Fibroblast of the conjunctiva (primary cell): ENCODE data around the gene MPP4.
"Not testable (repeated sequence)": the region's sequence is repeated elsewhere in the genome, so short reads cannot be mapped to it uniquely, and the experiment has no call there.

Source experiments
- DNase-seq: peaks from one replicate; pipeline ENCODE4 v3.0.0-alpha.2; 2010; ENCODE audit warnings: low read depth

Gene MPP4

GRCh38 chr2:201673546-201673945 is 24.9 kb downstream of the MPP4 start:
- DNase-seq, result no peak

GRCh38 chr2:201671205-201671604 is 27.2 kb downstream of the MPP4 start:
- DNase-seq, result not testable (repeated sequence)

GRCh38 chr2:201669865-201670264 is 28.6 kb downstream of the MPP4 start:
- DNase-seq, result no peak

GRCh38 chr2:201668402-201668910 is 30.0 kb downstream of the MPP4 start:
- DNase-seq, result no peak

- DNase-seq, result no peak
These were observed 34.1 kb downstream of the MPP4 start for GRCh38 chr2:201664334-201664733.

- DNase-seq, result no peak
These were observed 37.1 kb downstream of the MPP4 start for GRCh38 chr2:201661366-201661765.

- no peak for DNase-seq
These were observed 38.0 kb downstream of the MPP4 start for GRCh38 chr2:201660293-201660895.

GRCh38 chr2:201656740-201657139 is 41.7 kb downstream of the MPP4 start:
- no peak for DNase-seq

- no peak for DNase-seq
These were observed 42.3 kb downstream of the MPP4 start for GRCh38 chr2:201656102-201656501.

GRCh38 chr2:201654616-201655384 is 43.6 kb downstream of the MPP4 start:
- no peak for DNase-seq

GRCh38 chr2:201653221-201653620 is 45.2 kb downstream of the MPP4 start:
- DNase-seq, result no peak

GRCh38 chr2:201649442-201649841 is 49.0 kb downstream of the MPP4 start:
- DNase-seq, result no peak

GRCh38 chr2:201647431-201647830 is 51.0 kb downstream of the MPP4 start:
- DNase-seq, result no peak

- DNase-seq, result no peak
These were observed 54.4 kb downstream of the MPP4 start for GRCh38 chr2:201644001-201644400.

GRCh38 chr2:201643216-201643890 is 55.1 kb downstream of the MPP4 start, which contains the start of gene TMEM237:
TSS of gene TMEM237 (minus strand) at chr2:201643503. CDS start at chr2:201643400, 103 bp downstream.
- no peak for DNase-seq

- DNase-seq, result peak; percentile 36
These were observed 55.7 kb downstream of the MPP4 start for GRCh38 chr2:201642579-201643215.

GRCh38 chr2:201642086-201642578 is 56.3 kb downstream of the MPP4 start:
- DNase-seq, result no peak

GRCh38 chr2:201639205-201639604 is 59.2 kb downstream of the MPP4 start:
- DNase-seq, result no peak

GRCh38 chr2:201638326-201638725 is 60.1 kb downstream of the MPP4 start:
- DNase-seq, result no peak

- no peak for DNase-seq
These were observed 64.7 kb downstream of the MPP4 start for GRCh38 chr2:201633661-201634249.

GRCh38 chr2:201631041-201631440 is 67.4 kb downstream of the MPP4 start:
- DNase-seq, result no peak

- no peak for DNase-seq
These were observed 67.9 kb downstream of the MPP4 start for GRCh38 chr2:201630577-201630976.
